Right lobe of liver (tissue), 4 donors: Measurements from ENCODE around the gene B4GALT2.

Source experiments
- POLR2A ChIP-seq: fragments of 450-650 bp; IDR thresholded peaks from one replicate; pipeline ENCODE4 v1.6.1; 2017; ENCODE audit warnings: antibody characterized with exemption, mild to moderate bottlenecking
- TF ChIP-seq, protein P1 (sequence below), 4 donors: fragments of 200-600 bp in 3 of 4; fragments of 450-650 bp in 1 of 4; IDR thresholded peaks; one replicate each; pipeline versions ENCODE4 v1.5.1 to v1.8.0; 2016 to 2022; ENCODE audit warnings: antibody characterized with exemption in 4 of 4, mild to moderate bottlenecking in 2 of 4
- donor health status: DM: no; HTN: no; CAD: no.
- donor health status: DM: no; HTN: no; CAD: no.
- donor health status: DM: no; HTN: yes; CAD: no.

DNA sequence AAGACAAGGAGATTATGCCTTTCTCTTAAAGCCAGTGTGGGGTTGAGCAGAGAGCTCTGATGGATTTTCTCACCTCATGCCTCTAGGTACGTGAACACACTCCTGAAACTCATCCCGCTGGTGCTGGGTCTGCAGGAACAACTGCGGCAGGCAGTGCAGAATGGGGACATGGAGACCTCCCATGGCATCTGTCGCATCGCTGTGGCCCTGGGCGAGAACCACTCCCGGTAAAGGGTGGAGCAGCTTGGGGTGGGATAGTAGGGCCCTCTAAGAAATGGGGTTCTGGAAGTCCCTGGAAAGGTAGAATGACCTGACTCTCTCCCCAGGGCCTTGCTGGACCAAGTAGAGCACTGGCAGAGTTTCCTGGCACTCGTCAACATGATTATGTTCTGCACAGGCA is 22.8 kb upstream of the B4GALT2 start:
- TF ChIP-seq, protein P1, sequence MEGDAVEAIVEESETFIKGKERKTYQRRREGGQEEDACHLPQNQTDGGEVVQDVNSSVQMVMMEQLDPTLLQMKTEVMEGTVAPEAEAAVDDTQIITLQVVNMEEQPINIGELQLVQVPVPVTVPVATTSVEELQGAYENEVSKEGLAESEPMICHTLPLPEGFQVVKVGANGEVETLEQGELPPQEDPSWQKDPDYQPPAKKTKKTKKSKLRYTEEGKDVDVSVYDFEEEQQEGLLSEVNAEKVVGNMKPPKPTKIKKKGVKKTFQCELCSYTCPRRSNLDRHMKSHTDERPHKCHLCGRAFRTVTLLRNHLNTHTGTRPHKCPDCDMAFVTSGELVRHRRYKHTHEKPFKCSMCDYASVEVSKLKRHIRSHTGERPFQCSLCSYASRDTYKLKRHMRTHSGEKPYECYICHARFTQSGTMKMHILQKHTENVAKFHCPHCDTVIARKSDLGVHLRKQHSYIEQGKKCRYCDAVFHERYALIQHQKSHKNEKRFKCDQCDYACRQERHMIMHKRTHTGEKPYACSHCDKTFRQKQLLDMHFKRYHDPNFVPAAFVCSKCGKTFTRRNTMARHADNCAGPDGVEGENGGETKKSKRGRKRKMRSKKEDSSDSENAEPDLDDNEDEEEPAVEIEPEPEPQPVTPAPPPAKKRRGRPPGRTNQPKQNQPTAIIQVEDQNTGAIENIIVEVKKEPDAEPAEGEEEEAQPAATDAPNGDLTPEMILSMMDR (IDR thresholded peaks at IDR 0.05), result no peak
- TF ChIP-seq POLR2A, result no peak
